Hematopoietic multipotent progenitor cell treated with erythropoietin and hydrocortisone succinate and interleukin-3 and kit ligand, for 8 days (in vitro differentiated cells): ENCODE data around the gene SAP30BP.

Experiments
- DNase-seq: peaks from one replicate; pipeline ENCODE4 v3.0.0-alpha.2; 2015

The SAP30BP gene

DNA sequence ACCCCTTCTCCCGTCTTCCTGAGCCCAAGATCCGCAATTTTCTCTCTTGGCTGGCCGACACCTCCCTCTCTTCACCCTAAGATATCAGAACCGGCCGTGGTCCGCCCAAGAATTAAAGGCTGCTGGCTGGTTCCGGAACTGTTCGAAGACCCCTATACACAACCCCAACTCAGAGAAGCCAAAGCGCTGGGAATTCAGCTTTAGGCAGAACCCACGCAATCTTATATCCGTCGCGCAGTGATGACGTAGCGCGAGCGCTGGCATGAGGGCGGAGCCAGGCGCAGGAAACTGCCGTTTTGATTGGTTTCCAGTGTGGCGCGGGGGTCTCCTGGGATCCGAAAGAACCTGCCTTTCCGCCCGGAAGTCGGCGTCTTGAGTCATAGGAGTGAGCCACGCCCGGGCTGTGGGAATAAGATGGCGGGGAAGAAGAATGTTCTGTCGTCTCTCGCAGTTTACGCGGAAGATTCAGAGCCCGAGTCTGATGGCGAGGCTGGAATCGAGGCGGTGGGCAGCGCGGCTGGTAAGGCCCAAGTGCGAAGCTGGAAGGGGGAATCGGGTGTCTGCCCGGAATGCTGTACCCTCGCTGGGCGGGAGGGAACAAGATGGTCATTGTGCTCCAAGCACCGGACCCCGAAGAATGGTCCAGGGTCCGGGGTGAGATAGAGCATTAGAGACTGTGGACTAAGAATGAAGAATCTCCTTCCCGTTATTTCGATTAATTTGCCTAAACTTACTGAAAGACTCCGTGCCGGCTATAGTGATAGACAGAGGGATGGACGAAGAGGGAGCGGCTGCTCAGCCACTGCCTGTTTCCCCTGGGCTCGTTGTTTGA, at the start of gene SAP30BP, which contains the start of gene RECQL5:
Gene SAP30BP, plus strand, starts transcription at position 380 of the 832 bp plus-strand sequence. Its CDS starts 35 bp downstream, at position 415.
Gene RECQL5, minus strand, starts transcription at position 196 of the 832 bp plus-strand sequence. CDS start 597 bp downstream, outside the sequence.
- peak; percentile 99 for DNase-seq

DNA sequence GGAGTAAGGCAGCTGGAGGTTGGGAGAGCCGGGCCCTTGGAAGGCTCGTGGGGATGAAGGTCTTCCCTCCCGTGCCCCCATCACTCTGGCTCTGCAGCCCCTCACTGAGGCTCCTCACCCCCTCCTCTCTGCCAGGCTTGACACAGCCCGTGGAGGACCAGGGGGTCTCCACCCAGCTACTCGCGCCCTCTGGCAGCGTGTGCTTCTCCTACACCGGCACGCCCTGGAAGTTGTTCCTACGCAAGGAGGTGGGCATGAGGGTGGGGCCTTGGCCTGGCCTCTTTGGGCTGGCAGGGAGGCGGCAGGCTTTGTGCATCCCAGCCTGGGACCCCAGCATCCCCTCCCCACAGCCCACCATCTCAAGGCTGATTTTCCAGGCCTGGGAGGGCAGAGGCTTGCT, 49.5 kb upstream of the SAP30BP start:
- DNase-seq: no peak

DNA sequence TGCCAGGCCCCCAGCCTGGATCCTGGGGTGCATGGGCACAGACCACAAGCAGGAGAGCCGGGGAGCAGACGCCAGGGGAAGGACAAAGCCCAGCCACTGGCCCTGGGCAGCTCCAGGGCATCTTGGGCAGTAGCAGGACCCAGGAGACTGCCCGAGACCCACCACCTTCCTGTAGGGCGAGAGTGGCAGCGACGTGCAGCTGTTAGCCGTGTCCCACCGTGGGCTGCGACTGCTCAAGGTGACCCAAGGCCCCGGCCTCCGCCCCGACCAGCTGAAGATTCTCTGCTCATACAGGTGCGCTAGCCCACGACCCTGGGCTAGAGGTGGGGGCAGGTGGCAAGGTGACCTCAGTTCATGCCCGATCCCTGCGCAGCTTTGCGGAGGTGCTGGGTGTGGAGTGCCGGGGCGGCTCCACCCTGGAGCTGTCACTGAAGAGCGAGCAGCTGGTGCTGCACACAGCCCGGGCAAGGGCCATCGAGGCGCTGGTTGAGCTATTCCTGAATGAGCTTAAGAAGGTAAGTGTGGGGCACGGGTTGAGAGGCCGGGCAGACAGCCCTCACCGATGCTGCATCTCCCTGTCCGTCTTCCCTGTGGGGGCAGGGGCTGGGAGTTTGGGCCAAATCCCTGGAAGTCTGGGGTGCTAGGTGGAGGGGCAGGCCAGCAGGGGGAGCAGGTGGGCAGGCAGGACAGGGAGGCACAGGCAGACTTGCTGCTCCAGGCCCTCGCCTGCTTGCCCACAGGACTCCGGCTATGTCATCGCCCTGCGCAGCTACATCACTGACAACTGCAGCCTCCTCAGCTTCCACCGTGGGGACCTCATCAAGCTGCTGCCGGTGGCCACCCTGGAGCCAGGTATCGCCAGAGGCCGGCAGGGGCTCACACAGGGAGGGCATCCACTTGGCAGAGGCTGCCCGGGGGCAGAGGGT, 47.4 kb upstream of the SAP30BP start:
- DNase-seq: peak; percentile 36

DNA sequence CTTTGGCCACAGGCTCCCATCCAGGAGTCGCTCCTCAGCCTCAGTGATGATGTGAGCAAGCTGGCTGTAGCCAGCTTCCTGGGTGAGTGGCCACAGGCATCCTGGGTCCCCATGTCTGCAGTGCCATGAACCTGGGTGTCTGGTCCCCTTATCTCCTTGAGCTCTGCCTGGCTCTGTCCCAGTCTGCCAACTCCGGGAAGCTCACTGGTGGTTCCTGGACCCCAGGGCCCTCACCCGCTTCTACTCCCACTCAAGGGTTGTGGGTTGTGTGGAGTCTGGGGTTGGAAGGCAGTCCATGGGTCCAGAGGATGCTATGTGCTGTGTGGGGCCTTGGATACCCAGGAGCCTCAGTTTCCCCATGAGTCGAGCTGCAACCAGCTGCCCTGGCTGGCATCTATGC, 45.6 kb upstream of the SAP30BP start:
- DNase-seq: no peak

DNA sequence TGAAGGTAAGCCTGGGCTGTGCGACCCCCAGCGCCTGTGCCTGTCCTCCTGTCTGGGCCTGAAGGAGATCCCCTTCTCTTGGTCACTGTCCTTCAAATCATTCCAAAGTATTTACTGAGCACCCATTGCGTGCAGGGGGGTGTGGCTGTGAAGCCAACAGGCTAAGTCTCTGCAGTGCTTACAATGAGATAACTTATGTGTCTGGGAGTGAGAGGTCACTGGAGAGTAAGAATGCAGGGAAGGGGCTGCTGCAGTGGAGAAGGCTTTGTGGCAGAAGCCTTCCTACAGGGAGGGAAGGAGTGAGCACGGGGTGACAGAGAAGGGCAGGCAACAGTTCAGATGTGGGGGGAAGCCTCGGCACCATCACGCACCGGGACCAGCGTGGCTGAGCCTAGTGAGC, 45.1 kb upstream of the SAP30BP start:
- DNase-seq: no peak

DNA sequence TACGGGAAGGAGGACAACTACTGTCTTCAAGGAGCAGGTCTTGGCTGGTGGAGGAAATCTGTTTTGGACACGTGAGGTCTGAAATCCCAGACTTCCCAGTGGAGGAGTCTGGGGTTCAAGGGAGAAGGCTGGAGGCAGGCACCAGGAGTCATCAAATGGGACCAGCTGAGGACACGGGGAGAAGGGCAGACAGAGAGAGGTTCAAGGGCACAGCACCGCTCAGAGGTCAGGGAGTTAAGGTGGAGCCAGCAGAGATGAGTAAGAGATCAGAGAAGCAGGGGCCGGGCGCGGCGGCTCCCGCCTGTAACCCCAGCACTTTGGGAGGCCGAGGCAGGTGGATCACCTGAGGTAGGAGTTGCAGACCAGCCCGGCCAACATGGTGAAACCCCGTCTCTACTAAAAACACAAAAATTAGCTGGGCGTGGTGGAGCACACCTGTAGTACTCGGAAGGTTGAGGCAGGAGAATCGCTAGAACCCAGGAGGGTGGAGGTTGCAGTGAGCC, 44.3 kb upstream of the SAP30BP start:
- no peak for DNase-seq

DNA sequence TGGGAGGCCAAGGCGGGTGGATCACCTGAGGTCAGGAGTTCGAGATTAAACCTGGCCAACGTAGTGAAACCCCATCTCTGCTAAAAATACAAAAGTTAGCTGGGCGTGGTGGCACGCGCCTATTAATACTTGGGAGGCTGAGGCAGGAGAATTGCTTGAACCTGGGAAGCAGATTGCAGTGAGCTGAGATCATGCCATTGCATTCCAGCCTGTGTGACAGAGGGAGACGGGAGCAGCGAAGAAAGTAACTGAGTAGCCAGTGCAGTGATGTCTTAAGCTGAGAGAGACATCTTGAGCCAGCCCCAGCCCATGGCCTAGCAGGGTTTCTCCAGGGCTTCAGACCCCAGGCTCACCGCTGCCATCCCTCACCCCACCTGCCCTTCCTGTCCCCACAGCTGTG, 43.8 kb upstream of the SAP30BP start:
- no peak for DNase-seq

DNA sequence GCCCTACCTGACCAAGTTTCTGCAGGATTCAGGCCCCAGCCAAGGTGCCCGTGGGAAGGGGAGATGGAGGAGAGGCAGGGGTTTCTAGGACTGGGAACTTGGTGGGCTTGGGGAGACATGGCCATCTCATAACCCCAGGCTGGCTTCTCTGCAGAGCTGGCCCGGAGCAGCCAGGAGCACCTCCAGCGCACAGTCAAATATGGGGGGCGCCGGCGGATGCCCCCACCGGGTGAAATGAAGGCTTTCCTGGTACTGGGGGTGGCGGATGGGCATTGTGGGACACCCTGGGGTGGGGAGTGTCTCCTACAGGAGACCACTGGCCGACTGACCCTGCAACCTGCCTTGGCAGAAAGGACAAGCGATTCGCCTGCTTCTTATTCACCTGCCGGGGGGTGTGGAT, 43.1 kb upstream of the SAP30BP start:
- DNase-seq: no peak

DNA sequence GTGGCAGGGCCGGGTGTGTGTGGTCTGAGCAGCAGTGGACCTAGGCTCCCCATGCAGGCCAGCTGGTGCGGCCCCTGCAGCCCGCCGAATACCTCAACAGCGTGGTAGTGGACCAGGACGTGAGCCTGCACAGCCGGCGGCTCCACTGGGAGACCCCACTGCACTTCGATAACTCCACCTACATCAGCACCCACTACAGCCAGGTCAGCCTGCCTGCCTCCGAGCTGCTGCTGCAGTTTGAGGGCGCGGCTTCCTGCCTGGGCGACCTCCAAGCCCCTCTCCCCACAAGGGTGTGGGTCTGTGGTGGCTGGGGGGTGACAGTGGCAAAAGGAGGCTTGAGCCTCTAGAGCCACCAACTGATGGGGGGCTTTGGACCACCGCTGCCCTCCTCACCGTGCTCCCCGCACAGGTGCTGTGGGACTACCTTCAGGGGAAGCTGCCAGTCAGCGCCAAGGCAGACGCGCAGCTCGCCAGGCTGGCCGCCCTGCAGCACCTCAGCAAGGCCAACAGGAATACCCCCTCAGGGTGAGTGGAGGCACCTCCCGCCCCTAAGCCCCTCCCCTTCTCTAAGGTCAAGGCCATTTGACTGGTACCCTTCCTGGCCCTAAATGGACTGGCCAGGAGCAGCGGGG, 42.3 kb upstream of the SAP30BP start:
- no peak for DNase-seq

DNA sequence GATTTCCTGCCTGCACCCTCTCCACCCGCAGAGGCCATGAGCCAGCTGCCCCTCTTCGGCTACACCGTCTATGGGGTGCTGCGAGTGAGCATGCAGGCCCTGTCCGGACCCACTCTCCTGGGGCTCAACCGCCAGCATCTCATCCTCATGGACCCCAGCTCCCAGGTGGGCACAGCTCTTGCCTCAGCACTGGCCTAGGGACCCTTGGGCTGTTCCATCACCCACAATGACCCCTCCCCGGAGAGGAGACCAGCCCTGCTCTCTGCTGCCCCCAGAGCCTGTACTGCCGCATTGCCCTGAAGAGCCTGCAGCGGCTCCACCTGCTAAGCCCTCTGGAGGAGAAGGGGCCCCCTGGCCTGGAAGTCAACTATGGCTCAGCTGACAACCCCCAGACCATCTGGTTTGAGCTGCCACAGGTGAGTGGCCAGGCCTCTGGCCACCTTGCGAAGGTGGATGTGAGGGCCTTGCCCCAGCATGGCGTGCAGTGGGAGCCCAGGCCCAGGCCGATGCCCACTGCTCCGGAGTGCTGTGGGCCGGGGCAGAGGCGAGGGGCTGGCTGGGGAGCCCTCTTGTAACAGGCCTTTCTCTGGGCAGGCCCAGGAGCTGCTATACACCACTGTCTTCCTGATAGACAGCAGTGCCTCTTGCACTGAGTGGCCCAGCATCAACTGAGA, 41.2 kb upstream of the SAP30BP start:
- DNase-seq: peak; percentile 43

DNA sequence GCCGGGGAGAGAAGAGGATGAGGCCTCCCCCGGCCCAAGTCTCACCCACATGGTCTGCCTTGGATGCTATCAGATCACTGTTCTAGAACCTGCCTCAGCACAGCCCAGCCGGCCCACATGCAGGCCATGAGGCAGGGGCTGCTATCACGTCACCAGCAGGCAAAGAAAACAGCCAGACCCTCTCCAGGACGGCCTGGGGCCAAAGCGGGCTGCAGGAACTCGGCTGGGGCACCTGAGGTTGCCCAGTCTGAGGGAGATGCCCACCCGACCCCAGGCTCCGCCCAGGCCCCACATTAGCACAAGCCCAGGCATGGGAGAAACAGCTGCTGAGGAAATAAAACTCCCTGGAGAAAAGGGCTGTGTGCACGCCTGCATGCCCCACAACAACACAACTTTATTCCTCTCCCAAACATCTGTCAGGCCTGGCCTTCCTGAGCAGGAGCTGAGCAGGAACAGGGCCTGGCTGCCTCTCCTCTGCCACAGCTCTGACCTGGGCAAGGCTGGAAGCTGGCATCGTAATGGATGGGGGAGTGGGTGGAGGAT, 40.6 kb upstream of the SAP30BP start:
- DNase-seq: no peak

DNA sequence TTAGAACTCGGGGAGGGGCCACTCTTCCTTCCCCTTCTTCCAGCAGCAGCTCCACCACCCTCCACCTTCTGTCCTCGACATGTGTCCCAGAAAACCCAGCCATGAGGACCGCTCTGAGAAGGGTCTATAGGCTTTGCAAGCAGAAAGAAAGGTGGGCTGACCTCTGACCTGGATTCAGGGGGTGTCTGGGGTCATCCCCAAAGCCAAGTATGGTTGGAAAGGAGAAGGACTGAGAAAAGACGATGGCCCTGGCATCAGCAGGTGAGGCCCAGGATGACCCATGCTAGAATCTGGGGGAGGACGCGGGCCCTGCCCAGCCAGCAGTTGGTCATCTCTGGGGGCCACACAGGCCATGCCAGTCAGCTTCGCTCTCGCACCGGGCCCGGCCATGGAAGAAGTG, 40.0 kb upstream of the SAP30BP start:
- no peak for DNase-seq

DNA sequence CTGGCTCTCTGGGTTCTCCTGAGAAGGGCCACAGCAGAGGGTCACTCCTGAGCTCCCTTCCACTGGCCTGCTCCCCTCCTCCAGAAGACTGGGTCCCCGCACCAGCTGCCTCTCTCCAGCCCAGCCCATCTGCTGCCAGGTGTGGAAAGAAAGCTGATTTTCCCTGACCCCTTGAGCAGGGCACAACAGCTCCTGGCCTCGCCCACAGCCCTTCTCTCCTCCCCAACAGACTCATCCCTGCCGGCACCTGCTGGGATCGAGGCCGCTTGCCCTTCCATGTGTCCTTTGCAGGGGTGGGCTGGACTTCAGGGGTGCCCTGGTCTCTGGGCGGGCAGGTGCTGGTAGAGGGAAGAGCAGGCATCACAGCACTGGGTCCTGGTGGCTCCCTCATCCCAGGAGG, 38.7 kb upstream of the SAP30BP start:
- DNase-seq: no peak

DNA sequence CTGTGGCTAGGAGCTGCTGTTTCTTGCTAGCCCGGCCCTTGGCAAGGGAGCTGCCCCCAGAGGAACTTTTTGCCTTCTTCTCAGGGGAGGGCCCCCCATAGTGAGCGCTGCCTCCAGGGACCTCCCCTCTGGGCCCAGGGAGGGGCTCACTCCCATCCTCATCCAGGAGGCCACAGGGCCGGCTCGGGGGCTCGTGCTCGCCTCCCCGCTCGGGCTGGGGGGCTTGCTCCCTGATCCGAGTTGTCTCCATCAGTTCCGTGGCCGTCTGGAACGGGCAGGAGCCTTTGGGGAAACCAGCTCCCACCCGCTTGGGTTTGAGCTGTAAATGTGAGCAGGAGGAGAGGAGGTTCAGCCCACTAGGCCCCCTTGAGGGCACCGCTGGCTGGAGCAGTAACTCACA, 38.0 kb upstream of the SAP30BP start:
- no peak for DNase-seq

DNA sequence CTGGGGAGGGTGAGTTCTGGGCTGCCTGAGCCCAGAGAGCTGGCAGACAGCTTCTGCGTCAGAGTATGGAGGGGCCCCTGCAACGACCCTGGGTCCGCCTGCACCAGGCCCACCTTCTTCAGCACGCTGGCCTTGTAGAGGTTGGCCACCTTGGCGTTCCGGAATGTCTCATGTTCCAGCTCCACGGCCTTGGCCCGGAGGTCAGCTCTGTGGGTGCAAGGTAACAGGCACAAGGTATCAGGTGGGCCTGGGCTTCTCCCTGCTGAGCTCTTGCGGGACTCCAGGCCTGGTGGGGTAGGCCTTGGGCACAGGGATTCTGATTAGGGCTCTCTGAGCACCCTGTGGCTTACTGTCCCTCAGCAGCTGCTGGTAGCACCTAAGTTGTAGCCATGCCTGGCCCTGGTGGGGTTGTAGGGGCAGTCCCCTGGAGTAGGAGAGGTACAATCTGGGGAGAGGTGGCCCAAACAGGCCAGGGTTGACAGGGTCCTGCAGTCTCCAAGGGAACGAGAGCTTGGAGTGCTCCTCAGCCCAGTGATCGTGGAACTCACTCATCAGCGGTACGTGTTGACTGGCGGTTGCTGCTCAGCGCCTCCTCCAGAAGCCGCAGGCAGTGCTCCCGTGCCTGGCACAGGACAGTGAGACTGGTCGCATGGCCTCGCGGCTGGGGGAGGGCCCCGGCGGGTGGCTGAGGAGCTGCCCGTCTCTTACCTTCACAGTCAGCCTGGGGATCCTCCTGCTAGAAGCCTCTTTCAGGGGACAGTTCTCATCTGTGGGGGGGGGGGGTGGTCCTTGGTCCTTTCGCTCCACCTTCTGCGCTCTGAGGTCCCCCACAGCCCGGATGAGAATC, 36.8 kb upstream of the SAP30BP start:
- no peak for DNase-seq

DNA sequence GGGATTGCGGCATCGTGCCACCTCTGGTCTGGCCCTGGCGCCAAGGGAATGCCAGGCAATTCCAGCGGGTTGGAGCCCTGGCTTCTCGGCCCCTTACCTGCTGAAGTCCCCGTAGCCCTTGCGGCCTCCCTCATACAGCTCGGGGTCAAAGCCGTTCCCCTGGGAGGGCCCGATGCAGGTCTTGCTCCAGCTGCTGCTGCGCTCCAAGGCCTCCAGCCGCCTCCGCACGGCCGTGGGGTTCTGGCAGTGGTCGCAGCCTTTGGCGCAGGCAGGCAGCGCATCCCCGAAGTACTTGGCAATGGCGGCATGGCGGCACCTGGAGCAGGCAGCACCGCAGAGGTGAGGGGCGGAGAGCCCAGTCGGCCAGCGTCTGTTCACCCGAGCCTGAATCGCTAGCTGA, 35.8 kb upstream of the SAP30BP start:
- DNase-seq: no peak

DNA sequence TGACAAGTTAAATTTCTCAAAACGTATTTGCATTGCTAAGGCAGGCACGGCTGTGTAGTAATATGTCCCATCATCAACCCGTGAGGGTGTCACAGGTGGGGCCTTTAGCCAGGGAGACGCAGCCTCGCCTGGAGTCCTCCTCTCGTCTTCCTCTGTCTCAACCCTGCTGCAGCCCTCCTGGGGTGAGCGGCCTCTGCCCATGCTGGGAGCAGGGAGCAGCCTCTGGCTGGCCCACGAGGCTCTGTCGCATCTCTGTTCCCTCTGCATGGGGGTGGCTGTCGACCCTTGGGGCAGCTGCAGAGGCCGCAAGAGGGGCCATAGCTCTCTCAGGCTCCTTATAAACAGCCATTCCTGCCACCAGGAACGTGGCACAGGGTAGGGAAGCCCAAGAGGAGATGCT, 34.7 kb upstream of the SAP30BP start:
- DNase-seq: no peak

DNA sequence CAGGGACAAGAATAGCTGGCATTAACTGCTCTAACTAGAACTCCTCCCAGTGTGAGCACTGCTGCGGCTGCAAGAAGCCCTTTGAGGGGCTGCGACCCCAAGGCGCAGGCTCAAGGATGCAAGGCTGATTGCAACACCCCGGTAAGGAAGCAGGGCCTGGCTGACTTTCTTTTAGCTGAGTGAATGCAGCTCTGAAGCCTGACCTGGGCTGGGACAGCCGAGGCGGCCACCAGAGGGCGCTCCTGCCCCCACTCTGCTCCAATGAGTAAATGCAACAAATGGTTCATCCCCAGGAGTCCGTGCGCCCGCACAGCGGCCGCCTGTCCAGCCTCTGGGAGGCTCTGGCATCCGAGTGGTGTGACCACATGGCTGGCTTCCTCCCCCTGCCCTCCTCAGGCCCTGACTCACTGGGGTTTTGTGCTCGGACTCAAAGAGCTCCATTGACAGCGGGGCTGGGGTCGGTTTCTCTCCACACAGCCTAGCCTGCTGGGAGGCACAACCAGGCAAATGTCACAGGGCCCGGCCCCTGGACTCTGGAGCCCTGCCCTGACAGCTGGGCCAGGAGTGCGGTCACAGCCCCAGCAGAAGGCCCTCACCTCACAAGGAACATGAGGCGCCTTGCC, 34.2 kb upstream of the SAP30BP start, which contains the start of gene SMIM5:
Gene SMIM5, plus strand, starts transcription at position 572 of the 623 bp plus-strand sequence. CDS start 6,768 bp downstream, outside the sequence.
- peak; percentile 83 for DNase-seq

DNA sequence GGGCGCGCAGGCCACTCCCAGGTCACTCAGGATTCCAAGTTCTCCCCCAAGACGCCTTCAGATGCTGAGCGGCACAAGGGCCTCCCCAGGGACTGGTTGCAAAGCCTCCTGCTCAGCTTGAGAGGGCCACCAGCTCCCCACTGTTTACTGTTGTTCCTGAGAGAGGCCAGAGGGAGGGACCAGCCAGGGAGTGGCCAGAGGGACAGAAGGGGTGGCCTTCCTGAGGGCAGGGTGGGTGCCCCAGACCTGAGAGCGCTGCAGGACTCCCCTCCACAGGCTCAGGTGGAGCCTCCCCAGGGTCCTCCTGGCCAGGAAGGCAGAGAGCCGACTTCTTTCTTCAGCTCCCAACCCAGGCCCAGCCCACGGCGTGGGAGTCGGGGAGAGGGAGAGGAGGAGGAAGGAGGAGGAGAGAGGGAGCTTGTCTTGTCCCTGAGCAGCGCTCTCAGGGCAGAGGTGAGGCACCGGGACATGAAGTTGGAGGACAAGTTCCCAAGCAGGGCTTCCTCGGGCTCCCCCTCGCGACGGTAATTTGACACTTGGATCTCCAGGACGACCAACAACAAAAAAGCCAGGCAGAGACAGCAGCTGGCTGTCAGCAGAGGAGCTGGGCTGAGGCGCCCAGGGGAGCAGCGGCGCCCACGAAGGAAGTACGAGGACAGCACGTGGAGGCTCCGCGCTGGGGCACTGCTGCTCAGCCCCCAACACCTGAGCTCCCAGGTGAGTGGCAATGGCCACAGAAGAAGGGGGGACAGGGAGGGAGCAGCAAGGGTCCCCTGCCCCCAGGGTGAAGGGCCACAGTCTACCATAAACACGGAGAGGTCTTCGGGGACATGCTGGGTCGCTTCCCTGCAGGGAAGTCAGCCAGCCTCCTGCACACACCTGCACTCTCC, 33.4 kb upstream of the SAP30BP start:
- peak; percentile 93 for DNase-seq

DNA sequence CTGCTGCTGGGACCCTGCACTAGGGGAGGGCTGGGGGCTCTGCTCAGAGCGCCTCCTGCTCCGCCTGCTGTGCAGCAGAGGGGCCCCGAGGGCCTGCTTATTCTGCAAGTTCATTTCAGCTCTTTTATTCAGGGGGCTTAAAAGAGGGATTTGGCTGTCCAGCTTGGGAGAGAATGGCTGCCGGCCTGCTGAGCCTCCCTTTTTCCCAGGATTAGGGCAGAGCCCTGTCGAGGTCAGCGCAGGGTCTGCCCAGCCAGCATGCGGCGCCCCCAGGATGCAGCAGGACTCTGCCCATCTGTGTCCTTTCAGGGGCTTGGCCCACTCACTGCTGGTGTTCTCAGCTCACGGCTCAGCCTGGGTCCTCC, 32.8 kb upstream of the SAP30BP start:
- DNase-seq: no peak
